Neuronal stem cell (in vitro differentiated cells): ENCODE measurements around the gene TANGO6.

Source experiments
- DNase-seq: peaks from one replicate; pipeline ENCODE4 v3.0.0-alpha.2; 2013; ENCODE audit warnings: low spot score
- H2AFZ ChIP-seq: one replicate; pipeline ENCODE4 v1.6.1; 2013; ENCODE audit warnings: mild to moderate bottlenecking, low read length, inconsistent platforms
- H2AK5ac ChIP-seq: 2 replicates; pipeline ENCODE4 v1.6.1; 2013; ENCODE audit warnings: low read depth, mild to moderate bottlenecking, inconsistent platforms, low read length, moderate library complexity, mixed read lengths
- H2BK120ac ChIP-seq: 2 replicates; pipeline ENCODE4 v1.6.1; 2013; ENCODE audit warnings: low read depth, mild to moderate bottlenecking, inconsistent platforms, low read length, moderate library complexity, mixed read lengths
- H2BK12ac ChIP-seq: one replicate; pipeline ENCODE4 v1.6.1; 2013; ENCODE audit warnings: low read length, inconsistent platforms
- H2BK15ac ChIP-seq: 2 replicates; pipeline ENCODE4 v1.6.1; 2013; ENCODE audit warnings: mild to moderate bottlenecking, low read length, inconsistent platforms, mixed read lengths
- H2BK5ac ChIP-seq: one replicate; pipeline ENCODE4 v1.6.1; 2013; ENCODE audit warnings: inconsistent platforms, mild to moderate bottlenecking, low read length, moderate library complexity
- H3K14ac ChIP-seq: one replicate; pipeline ENCODE4 v1.6.1; 2013; ENCODE audit warnings: low read length, inconsistent platforms
- H3K18ac ChIP-seq: 2 replicates; pipeline ENCODE4 v1.6.1; 2013; ENCODE audit warnings: low read length, inconsistent platforms
- H3K23ac ChIP-seq: 2 replicates; pipeline ENCODE4 v1.6.1; 2013; ENCODE audit warnings: low read depth, mild to moderate bottlenecking, mixed read lengths, low read length, inconsistent platforms; ENCODE audit not compliant: poor library complexity
- H3K27ac ChIP-seq: replicated peaks from 3 replicates; pipeline ENCODE4 v1.5.1; 2013; ENCODE audit warnings: low read length, inconsistent platforms
- H3K27me3 ChIP-seq, 3 experiments: 2 replicates each; pipeline ENCODE4 v1.6.1; 2013; ENCODE audit warnings: low read length in 3 of 3, mild to moderate bottlenecking in 2 of 3, inconsistent platforms in 1 of 3, low read depth in 1 of 3, mixed read lengths in 1 of 3, moderate library complexity in 1 of 3; ENCODE audit not compliant: control insufficient read depth in 3 of 3, insufficient read depth in 3 of 3
- H3K36me3 ChIP-seq, 2 donors: replicated peaks in 1 of 2; 2 replicates each; pipeline ENCODE4 v1.6.1; 2013; ENCODE audit warnings: low read length in 2 of 2; ENCODE audit not compliant: control insufficient read depth in 2 of 2, insufficient read depth in 2 of 2
- H3K4ac ChIP-seq: 2 replicates; pipeline ENCODE4 v1.6.1; 2013; ENCODE audit warnings: inconsistent platforms, mild to moderate bottlenecking, low read length, moderate library complexity
- H3K4me1 ChIP-seq, 2 donors: 1 replicate in 1 of 2; 2 replicates in 1 of 2; pipeline ENCODE4 v1.6.1; 2013; ENCODE audit warnings: low read length in 2 of 2, low read depth in 1 of 2; ENCODE audit not compliant: control insufficient read depth in 2 of 2, insufficient read depth in 1 of 2
- H3K4me2 ChIP-seq: one replicate; pipeline ENCODE4 v1.6.1; 2013; ENCODE audit warnings: mild to moderate bottlenecking, low read length, inconsistent platforms; ENCODE audit not compliant: insufficient read depth, poor library complexity, severe bottlenecking
- H3K4me3 ChIP-seq, 2 donors: 2 replicates each; pipeline ENCODE4 v1.5.1; 2013; ENCODE audit warnings: low read length in 2 of 2, mild to moderate bottlenecking in 2 of 2, inconsistent platforms in 1 of 2, moderate library complexity in 1 of 2
- H3K79me1 ChIP-seq: one replicate; pipeline ENCODE4 v1.6.1; 2013; ENCODE audit warnings: low read depth, mild to moderate bottlenecking, inconsistent platforms, low read length, moderate library complexity
- H3K9ac ChIP-seq: one replicate; pipeline ENCODE4 v1.6.1; 2013; ENCODE audit warnings: mild to moderate bottlenecking, low read depth, low read length, inconsistent platforms; ENCODE audit not compliant: poor library complexity
- H3K9me3 ChIP-seq, 2 donors: replicated peaks in 1 of 2; 2 replicates each; pipeline versions ENCODE3 to v1.6.1; 2013; ENCODE audit warnings: low read length in 2 of 2, mild to moderate bottlenecking in 2 of 2, inconsistent platforms in 1 of 2, low read depth in 1 of 2, mixed read lengths in 1 of 2, moderate library complexity in 1 of 2; ENCODE audit not compliant: control insufficient read depth in 2 of 2, insufficient read depth in 1 of 2
- H4K8ac ChIP-seq: one replicate; pipeline ENCODE4 v1.6.1; 2013; ENCODE audit warnings: low read depth, mild to moderate bottlenecking, inconsistent platforms, low read length, moderate library complexity
- H4K91ac ChIP-seq: one replicate; pipeline ENCODE4 v1.6.1; 2013; ENCODE audit warnings: low read length, low read depth, mild to moderate bottlenecking, inconsistent platforms; ENCODE audit not compliant: poor library complexity
- WGBS, 2 donors: extraction: QIAGEN DNeasy Blood & Tissue Kit; methylation state at CpG; one replicate each; pipeline ENCODE4 v1.1.7; 2013; ENCODE audit warnings: missing lambda C conversion rate in 2 of 2, mixed read lengths in 1 of 2; ENCODE audit not compliant: insufficient read length in 2 of 2, insufficient replicate concordance in 1 of 2; ENCODE audit errors: extremely low coverage in 2 of 2; 5-methylcytosine and 5-hydroxymethylcytosine counted together

The TANGO6 gene

GRCh38 chr16:69029121-69029520 is 185.8 kb downstream of the TANGO6 start:
- H3K4ac ChIP-seq = no peak overlapping the region
- no peaks in the 10 kb centered on the region for H3K4me1 ChIP-seq
- H3K14ac ChIP-seq = no peak overlapping the region
- DNase-seq = no peak
- H4K8ac ChIP-seq = no peak overlapping the region
- H2AFZ ChIP-seq = no peak overlapping the region
- no peak overlapping the region for H3K27ac ChIP-seq
- no peak overlapping the region for H2BK12ac ChIP-seq
- no peak overlapping the region for H4K91ac ChIP-seq
- no peak overlapping the region for H3K9ac ChIP-seq
- no peaks in the 10 kb centered on the region for H3K27me3 ChIP-seq
- no CpG with 5 or more reads among the region's 2 CpGs for WGBS, 2 donors
- no peak overlapping the region for H3K4me2 ChIP-seq
- no peak overlapping the region for H2BK120ac ChIP-seq
- no peak overlapping the region for H2BK5ac ChIP-seq
- no peak overlapping the region for H3K18ac ChIP-seq
- no peak overlapping the region for H2BK15ac ChIP-seq
- H3K9me3 ChIP-seq = no peaks in the 10 kb centered on the region
- no peak overlapping the region for H3K23ac ChIP-seq
- no peaks in the 10 kb centered on the region for H3K79me1 ChIP-seq
- no peak overlapping the region for H3K4me3 ChIP-seq
- H2AK5ac ChIP-seq = no peak overlapping the region
- no peaks in the 10 kb centered on the region for H3K36me3 ChIP-seq

GRCh38 chr16:69031877-69032301 is 188.6 kb downstream of the TANGO6 start:
- Histone ChIP-seq H3K4me2 (no peak overlapping the region), H2AFZ (no peak overlapping the region), H3K23ac (no peak overlapping the region), H4K91ac (no peak overlapping the region), H3K4me3 (no peak overlapping the region), H3K36me3 (no peaks in the 10 kb centered on the region), H3K4ac (no peak overlapping the region), H4K8ac (no peak overlapping the region), H3K79me1 (no peaks in the 10 kb centered on the region), H2BK15ac (no peak overlapping the region), H3K9me3 (no peaks in the 10 kb centered on the region), H3K4me1 (no peaks in the 10 kb centered on the region), H3K27me3 (no peaks in the 10 kb centered on the region), H3K14ac (no peak overlapping the region), H3K27ac (no peak overlapping the region), H2AK5ac (no peak overlapping the region), H2BK5ac (no peak overlapping the region), H3K18ac (no peak overlapping the region), H2BK120ac (no peak overlapping the region), H3K9ac (no peak overlapping the region), H2BK12ac (no peak overlapping the region)
- WGBS, 2 donors = no CpG with 5 or more reads among the region's 8 CpGs
- DNase-seq = no peak

GRCh38 chr16:69033151-69033949 is 190.0 kb downstream of the TANGO6 start:
- Histone ChIP-seq H3K4me1 (peaks cover 0 to 2% of the 10 kb centered on the region in 2 donors), H3K23ac (no peak overlapping the region), H3K4ac (no peak overlapping the region), H3K4me3 (no peak overlapping the region), H3K36me3 (no peaks in the 10 kb centered on the region), H3K79me1 (no peaks in the 10 kb centered on the region), H3K27me3 (no peaks in the 10 kb centered on the region), H3K9me3 (no peaks in the 10 kb centered on the region), H2AFZ (no peak overlapping the region), H3K27ac (no peak overlapping the region), H2BK120ac (no peak overlapping the region), H3K9ac (no peak overlapping the region), H4K91ac (no peak overlapping the region), H2AK5ac (no peak overlapping the region), H3K18ac (no peak overlapping the region), H2BK5ac (no peak overlapping the region), H3K14ac (no peak overlapping the region), H4K8ac (no peak overlapping the region), H3K4me2 (no peak overlapping the region), H2BK15ac (no peak overlapping the region), H2BK12ac (no peak overlapping the region)
- no CpG with 5 or more reads among the region's 8 CpGs for WGBS, 2 donors
- DNase-seq = no peak

GRCh38 chr16:69035375-69035774 is 192.0 kb downstream of the TANGO6 start:
- no peak overlapping the region for H3K4me2 ChIP-seq
- no peak overlapping the region for H3K14ac ChIP-seq
- H3K23ac ChIP-seq = no peak overlapping the region
- no peak overlapping the region for H2BK5ac ChIP-seq
- no peaks in the 10 kb centered on the region for H3K9me3 ChIP-seq
- no peak overlapping the region for H3K27ac ChIP-seq
- no peak overlapping the region for H3K18ac ChIP-seq
- no peak overlapping the region for H2AFZ ChIP-seq
- no peak overlapping the region for H2BK120ac ChIP-seq
- H3K4ac ChIP-seq = no peak overlapping the region
- H4K91ac ChIP-seq = no peak overlapping the region
- DNase-seq = no peak
- H3K4me1 ChIP-seq = peaks cover 0 to 2% of the 10 kb centered on the region in 2 donors
- no peaks in the 10 kb centered on the region for H3K79me1 ChIP-seq
- H3K4me3 ChIP-seq = no peak overlapping the region
- no peak overlapping the region for H4K8ac ChIP-seq
- no peak overlapping the region for H2BK12ac ChIP-seq
- no peaks in the 10 kb centered on the region for H3K27me3 ChIP-seq
- H3K36me3 ChIP-seq = no peaks in the 10 kb centered on the region
- H2AK5ac ChIP-seq = no peak overlapping the region
- no peak overlapping the region for H2BK15ac ChIP-seq
- H3K9ac ChIP-seq = no peak overlapping the region
